Fibroblast of the conjunctiva (primary cell): ENCODE results near the gene ZDHHC8.

Experiments
- DNase-seq: peaks from one replicate; pipeline ENCODE4 v3.0.0-alpha.2; 2010; ENCODE audit warnings: low read depth

ZDHHC8 gene

DNA sequence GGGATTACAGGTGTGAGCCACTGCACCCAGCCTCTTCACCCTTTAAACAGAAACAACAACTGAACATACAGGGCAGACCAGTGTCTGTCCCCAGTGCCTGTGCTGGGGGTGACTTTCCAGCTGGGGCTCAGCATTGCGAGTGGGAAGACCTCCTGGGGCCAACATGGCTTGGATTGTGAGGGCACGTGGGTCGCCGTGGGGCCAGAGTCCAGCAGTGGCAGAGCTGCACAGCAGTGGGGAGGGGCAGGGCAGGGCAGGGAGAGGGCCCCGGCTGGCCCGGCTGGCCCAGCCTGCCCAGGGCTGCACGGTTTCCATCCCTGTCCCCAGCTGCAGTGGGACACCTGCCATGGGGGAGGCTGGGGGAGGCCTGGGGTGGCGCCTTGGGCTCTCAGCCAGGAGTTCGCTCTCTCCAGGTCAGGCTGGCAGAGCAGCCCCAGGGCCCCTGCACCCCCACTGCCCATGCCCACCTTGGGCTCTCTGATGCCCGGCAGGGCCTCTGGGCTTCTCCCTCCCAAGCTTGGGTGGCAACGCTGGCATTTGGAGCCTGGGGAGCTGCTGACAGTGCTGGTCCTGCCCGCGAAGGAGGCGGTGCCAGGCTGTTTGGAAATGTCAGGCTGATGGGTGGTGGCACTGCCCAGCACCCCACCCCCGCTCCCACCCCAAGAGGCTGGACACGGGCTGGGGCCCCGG, 49.7 kb downstream of the ZDHHC8 start:
- no peak for DNase-seq

DNA sequence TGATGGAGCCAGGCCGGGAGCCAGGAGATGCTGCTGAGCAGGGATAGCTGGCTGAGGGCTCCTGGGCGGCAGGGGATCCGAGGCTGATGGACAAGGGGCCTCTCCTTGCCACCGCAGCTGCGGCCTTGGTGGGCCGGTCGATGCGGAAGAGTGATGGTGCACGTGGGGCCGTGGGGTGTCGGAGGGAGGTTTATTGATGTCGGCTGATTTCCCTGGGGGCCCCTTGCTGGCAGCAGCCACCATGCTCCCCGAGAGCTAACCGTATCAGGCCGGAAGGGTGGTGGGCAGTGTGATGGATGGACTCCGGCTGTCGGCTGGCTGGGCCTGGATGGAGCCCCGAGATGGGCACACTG, 50.3 kb downstream of the ZDHHC8 start:
- no peak for DNase-seq

GRCh38 chr22:20182365-20182764, 50.8 kb downstream of the ZDHHC8 start:
- DNase-seq, result no peak

DNA sequence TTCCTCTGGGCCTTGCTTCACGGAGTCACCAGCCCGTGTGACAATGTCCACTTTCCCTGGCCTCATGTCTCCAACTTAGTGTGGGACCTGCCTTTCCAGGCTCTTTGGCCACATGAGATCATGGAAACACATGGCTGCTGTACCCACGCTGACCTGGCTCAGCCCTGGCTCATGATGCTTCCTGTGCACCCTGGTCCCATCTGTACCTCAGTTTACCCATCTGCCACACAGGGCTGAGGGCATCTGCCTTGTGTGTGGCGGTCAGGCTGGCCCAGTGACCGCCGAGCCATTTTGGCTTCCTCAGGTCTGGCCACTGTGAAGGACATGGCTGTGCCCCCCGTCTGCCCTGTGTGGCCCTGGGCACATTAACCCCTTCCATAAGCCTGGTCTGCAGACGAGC, 51.5 kb downstream of the ZDHHC8 start:
- DNase-seq, result no peak

DNA sequence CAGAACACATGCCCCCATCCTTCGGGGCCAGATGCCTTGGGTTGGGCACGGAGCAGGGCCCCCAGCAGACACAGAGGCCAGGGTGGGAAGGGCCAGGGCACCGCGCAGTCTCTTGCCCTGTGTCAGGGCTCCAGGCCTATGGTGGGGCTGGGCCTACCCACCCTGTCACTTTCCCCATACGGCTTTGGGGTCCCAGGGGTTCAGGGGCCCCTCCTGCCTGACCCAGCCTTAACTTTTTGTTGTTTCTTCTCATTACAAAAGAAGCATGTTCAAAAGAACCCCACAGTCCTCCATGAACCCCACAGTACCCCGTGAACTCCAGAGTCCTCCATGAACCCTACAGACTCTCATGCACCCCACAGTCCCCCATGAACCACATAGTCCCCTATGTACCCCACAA, 52.2 kb downstream of the ZDHHC8 start:
- no peak for DNase-seq

DNA sequence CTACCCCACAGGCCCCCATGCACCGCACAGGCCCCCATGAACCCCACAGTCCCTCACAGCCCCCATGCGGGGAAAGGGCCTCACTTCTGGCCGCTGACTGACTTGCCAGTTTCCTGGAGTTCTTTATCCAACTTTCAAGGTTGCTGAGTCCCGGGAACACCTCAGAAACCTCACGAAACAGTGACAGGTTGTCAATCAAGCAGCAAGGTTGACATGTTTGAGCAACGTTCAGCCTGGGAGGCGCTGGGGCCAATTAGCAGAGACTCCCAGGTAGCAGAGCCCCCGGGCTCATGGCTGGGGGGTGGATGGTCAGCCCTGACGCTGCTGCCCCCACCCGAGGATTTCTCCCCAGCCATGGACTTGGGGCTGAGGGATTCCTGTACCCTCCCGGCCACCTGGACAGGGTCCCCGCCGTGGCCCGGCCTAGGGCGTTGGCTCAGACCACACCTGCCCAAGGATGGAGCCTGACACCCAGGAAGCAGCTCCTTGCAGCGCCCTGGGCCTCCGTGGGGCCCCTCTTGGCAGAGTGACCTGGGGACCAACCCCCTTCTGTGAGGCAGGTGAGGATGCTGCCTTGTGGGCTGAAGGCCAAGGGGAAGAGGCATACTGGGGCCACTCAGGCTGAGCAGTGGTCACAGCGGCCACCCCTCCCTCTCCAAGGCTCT, 53.0 kb downstream of the ZDHHC8 start:
- no peak for DNase-seq

GRCh38 chr22:20185750-20186149, 54.1 kb downstream of the ZDHHC8 start:
- no peak for DNase-seq

DNA sequence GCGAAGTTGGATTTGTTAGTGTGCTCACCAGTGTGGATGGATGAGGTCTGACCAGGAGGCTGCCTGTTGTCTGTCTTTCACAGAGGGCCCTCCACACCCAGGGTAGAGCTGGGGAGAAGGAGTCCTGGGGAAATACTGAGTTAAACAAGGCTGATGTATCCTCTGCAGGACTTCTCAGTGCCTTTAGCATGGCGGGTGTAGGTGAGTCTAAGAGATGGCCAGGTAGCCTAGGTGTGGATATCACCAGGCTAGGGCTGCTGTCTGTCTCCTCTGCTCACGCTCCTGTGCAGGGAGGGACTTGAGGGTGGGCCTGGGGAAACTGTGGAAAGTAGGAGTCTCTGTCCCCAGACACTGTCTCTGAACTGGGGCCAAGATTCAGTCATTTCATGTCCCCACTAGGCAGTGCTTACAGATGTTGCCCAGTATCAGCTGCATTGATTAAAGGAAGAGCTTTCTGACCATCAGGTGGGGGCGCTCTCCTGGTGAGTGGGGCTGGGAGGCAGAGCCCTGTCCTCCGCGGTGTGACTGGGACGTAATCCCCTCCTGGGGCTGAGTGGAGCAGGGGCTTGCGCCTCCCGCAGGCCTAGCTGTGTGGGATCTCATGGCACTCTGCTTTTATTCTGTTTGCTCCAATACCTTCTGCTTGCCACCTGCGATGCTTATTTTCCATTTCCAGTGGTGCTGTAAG, 54.7 kb downstream of the ZDHHC8 start:
- DNase-seq, result no peak

DNA sequence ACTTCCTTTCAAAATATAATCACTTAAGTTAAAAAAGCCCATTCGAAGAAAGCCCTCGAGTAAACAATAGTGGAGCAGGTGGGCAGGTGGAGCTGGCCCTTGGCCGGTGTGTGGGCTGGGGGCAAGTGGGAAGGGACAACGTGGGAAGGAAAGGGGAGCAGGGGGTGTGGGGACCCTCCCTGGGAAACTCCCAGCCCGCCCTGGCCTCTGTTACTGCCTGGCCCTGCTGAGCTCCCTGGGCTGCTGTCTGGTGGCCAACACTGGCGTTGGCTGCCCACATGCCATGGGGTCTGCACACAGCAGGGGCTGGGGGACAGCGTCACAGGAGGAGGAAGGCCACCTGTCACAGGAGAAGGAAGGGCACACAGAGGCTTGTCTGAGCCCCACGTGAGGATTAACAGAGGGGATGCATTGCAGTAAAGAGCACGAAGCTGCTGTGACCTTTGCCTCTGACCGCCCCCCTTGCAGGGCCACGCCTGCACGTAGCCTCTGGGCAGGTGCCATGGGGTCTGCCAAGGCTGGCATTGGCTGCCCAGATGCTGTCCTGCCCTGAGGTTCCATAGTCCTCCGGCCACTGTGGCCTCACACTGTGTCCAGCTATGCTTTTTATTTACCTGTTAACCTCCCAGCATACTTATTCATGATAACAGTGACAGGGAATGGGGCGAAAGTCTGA, 55.4 kb downstream of the ZDHHC8 start:
- DNase-seq, result no peak

- DNase-seq, result no peak
These were observed 56.4 kb downstream of the ZDHHC8 start for GRCh38 chr22:20187777-20188566.

DNA sequence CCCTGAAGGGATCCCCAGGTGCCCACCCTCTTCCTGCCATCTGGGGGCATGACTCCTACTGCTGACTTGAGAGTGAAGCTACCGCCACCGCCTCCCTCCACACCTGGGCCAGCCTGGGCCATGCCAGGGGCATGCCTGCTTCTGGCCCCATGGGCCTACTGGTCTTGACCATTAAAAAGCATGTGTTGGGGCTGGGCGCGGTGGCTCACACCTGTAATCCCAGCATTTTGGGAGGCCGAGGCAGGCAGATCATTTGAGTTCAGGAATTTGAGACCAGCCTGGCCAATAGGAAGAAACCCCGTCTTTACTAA, 56.9 kb downstream of the ZDHHC8 start:
- no peak for DNase-seq

DNA sequence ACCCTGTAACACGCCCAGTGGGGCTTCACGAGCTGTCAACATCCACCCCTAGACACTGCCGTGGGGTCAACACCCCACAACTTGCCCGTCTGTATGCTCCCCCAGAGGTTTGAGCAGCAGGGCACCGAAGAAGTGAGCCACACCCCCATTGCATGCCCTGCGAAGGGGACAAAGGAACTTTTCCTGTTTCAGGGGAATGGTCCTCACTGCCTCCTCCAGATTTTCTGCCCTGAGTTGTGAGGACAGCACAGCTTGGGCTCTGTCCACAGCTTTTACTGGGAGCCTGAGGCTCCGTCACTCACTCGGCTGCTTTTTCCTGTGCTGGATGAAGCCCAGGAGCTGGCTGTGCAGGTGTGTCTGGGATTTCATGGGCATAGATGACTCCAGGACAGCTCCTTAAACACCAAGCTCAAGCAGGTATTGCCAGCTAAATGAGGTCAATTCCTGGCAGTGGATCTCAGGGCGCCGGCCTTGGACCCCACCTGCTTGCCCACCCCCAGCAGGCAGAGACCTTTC, 59.5 kb downstream of the ZDHHC8 start:
- DNase-seq, result no peak

DNA sequence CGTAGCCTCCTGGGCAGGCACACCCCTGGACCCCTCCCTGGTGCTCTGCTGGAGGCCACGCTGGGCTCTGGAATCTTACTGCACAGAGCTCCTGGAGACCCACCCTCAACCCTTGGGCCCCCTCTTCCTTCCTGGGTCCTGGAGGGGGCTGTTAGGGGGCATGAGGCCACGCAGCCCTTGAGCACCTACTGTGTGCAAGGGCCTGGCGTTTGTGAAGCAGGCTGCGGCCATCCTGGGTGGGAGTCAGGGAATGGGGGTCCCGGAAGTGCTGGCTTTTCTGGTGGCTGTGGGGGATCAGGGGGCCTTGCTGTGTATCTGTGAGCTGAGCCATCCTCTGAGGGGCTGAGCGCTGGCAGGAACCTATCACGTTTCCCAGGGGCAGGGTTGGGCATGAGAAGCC, 60.2 kb downstream of the ZDHHC8 start:
- DNase-seq, result no peak

DNA sequence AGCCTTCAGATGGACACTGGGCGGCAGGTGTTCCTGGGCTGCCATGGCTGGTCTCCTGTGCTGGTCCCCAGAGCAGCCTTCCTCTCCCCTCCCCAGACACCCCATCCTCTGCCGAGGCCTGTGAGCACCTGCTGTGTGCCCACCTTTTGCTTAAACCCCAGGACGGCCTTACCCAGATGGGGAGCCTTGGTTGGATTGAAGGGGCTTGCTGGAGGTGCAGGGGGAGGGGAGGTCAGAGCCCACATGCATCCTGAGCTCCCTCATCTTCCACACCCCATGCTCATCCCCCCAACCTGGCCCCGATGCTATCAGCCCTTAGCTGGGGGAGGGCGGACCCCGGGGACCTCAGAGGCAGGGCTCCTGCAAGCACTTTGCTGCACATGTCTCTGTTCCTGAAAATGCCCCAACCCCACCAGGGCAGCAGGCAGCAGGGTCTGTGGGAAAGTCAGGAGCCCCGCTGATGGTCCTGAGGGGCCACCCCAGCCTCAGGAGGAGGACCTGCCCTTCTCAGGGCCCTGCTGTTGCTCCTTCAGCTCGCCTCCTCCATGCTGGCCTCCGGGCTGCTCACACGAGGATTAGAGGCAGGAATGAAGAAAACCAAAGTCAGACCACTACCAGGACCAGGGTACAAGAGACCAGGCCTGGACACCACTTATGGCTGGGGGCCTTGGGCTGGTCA, 60.8 kb downstream of the ZDHHC8 start:
- DNase-seq, result no peak

- no peak for DNase-seq
These were observed 61.6 kb downstream of the ZDHHC8 start for GRCh38 chr22:20192972-20193760.

DNA sequence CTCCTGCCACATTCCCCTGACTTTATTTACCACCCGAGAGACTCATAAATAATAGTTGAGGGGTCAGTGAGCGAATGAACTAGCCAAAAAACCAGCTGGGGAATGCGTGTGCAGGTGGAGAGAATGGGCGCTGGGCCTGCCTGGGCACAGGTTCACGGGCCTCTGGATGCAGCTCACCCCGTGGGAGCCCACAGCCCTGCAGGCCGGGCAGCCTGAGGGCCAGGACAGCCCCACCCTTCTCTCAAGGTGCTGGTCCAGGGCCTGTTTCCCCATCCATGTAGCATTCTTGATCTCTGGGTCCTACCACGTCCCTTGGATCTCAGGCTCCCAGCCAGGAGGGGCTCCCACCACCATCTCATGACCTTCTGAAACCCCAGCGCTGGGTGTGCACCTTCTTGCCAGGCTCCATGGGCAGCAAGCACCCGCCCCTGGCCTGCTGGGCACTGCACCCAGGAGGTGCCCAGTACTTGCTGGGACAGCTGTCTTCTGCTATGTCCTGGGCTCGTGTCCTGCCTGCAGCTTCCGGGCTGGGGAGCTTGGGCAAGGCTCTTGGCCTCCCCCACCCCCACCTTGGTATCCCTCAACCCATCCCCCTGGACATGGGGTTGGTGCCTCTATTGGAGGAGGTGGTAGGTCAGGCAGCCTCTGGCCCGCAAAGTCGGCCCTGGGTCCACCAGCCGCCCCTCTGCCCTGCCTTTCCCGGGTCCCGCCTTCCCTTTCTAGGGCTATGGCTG, 62.3 kb downstream of the ZDHHC8 start:
- no peak for DNase-seq

DNA sequence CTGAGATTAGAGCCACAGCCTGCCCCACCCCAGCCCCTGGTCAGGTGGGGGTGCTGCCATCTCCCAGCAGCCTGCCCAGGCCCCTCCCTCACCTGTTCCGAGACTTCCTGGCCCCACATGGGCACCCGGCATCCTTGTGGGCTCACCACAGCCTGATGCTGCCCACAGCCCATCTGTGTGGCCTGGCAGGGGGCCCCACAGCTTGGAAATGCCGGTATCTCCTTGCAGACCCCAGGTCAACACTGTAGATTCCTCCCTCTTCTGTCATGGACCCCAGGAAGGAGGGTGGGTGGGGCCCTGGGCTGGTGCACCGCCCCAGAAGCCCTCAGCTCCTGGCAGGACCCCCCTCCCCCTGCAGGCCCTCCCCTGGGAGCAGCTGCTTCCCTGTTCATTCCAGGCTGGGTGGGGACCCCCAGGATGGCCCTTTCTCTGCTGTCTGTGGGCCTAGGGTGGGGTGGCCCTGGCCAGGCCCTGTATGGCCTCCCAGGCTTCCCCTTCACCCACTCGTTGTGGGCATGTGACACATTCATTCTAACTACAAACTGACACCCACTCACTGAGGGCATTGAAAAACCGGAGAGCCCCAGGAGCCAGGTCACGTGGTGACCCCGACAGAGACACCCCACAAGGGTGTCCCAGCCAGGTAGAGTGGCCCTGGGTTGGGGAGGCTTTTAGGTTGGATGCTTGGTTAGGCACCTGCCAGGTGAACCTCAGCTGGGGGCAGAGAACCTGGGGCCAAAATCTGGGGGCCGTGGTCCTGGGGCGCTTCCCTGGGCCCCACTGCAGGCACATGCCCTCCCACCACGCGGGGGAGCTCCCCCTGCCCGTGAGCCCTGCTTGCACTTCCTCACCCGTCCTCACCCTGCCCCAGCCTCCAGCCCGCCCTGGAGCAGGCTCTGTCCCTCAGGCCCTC, 63.3 kb downstream of the ZDHHC8 start:
- no peak for DNase-seq

DNA sequence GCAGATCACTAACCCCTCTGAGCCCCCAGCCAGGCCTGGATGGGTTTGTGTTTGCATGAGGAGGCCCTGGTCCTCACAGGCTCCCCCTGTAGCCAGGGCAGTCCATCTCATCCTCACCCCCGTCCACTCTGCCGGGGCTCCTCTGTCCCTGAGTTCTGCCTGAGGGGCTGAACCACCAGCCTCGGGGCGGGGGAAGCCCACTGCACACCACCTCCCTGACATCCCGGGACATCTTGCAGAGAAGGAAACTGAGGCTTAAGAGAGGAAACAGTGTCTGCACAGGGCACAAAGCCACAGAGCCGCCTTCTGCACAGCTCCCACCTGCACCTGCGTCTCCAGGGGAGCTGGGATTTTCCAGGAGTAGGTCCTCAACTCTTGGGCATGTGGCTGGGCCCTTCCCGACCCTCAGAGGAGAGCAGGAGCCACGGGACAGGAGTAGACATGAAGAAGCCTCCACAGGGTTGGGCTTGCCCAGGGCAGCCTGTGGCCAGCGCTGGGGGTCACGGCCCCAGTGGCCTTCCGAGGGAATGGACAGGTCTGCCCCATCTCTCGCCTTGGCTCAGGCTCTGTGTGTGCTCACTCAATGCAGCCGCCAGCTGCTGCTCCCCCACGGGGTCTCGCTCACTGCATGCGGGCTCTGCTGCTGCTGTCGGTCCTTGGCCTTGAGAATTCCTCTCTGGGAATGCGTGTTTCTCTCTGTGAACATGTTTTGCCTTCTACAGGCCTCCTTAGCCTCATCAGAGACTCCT, 64.7 kb downstream of the ZDHHC8 start:
- no peak for DNase-seq
